COR-L47 (cell line): Measurements from ENCODE around the gene SLC40A1.
"Not testable (repeated sequence)": the region's sequence is repeated elsewhere in the genome, so short reads cannot be mapped to it uniquely, and the experiment has no call there.

ENCODE experiments used
- DNase-seq: peaks from one replicate; lab custom pipeline; 2025; lab: John Stamatoyannopoulos, UW

SLC40A1 gene

GRCh38 chr2:189580658-189581353 lies at the start of gene SLC40A1:
Gene SLC40A1 (minus strand): TSS chr2:189580786. CDS start chr2:189580460, 326 bp downstream.
- DNase-seq: peak; percentile 57

GRCh38 chr2:189629531-189630453 lies 49.2 kb upstream of the SLC40A1 start:
- DNase-seq: no peak

GRCh38 chr2:189628817-189629530 lies 48.4 kb upstream of the SLC40A1 start:
- DNase-seq: no peak

DNA sequence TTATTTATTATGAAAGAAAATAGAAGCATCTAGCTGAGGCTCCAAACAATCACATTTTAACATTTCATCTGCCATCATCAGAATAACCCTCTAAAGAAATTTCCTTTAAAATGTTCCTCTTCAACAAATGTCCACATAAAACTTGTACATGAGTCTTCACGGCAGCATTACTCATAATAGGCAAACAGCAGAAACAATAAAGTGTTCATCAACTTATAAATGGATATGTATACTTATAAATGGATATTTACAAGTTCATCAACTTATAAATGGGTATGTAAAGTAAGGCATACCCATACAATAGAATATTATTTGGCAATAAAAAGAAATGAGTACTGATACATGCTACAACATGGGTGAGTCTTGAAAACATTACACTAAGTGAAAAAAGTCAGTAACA lies 47.2 kb upstream of the SLC40A1 start:
- no peak for DNase-seq

- DNase-seq: no peak
These were observed 45.0 kb upstream of the SLC40A1 start for GRCh38 chr2:189625636-189626035.

DNA sequence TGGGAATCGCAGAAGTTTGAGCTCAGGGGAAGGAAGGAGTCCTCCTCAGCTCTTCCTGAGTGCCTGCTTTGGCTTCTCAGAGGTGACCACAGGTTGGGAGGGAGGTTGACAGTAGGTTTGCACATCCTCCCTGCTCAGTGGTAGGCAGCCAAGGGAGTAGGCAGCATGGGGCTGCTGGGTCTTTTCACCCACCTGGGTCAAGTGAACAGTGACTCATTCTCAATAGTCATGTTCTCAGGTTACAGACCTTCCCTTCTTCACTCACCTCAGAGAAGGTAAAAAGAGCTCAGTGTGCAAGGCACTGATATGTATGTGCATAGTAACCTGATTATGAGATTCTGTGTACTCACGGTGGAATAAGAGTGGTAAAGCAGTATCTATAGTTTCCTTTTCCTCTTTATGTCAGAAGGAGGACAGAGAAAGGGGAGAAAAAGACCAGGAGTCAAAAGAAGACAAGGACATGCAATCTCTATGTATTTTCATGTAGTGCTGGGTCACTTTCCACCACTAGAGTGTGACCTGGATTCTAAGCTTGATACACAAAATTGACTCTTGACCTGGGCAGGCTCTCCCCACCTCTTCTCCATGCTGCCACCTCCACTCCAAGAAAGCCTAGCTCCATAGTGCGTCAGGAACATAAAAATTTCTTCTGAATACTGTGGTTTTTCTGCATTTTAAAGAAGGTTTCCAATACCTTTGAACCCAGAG lies 44.2 kb upstream of the SLC40A1 start:
- DNase-seq: no peak

GRCh38 chr2:189623049-189623448 lies 42.5 kb upstream of the SLC40A1 start:
- DNase-seq: no peak

DNA sequence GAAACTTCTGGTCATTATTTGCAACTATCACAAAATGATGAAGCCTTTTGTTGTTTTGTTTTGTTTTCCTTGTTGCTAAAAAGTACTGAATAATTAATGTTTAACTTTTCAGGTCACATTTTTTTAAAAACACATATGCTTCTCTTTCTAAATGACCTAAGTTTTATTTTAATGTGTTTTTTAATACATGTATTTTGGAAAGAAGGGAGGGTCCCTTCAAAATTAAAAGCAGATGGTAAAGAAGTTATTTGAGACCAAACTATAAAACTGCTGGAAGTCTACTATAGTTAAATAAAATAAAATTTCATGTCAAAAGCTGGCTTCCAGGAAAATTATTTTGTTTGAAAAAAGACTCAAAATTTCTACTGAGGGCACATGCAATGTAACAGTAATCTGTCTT lies 41.2 kb upstream of the SLC40A1 start:
- DNase-seq: no peak

DNA sequence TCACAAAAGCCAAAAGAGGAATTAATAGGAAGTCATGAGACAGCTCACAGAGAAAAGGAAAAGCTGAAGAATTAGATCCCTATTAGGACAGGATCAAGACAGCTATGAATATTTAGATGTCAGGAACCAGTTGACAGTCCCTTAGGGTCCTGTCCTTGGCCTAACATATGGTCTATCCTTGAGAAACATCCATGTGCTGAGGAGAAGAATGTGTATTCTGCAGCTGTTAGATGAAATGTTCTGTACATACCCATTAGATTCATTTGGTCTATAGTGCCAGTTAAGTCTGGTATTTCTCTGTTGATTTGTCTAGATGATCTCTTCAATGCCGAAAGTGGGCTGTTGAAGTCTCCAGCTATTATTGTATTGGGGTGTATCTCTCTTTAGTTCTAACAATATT lies 37.6 kb upstream of the SLC40A1 start:
- DNase-seq: no peak

DNA sequence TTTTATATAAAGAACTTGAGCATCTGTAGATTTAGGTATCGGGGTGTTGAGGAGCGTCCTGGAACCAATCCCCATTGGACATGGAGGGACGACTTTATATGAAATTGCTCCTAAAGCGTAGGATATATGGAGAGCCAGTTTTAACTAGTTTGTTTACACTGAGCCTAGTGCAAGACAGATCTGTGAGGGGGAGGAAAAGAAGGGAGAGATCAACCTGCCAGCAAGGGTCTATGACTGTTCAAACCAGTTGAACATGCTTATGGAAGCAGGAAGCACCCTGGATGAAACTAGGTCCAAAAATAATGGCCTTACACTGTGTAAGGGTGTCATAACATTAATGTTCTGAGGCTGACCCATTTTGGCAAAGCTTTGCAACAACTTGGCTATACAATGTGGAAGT lies 34.0 kb upstream of the SLC40A1 start:
- no peak for DNase-seq

- DNase-seq: no peak
These were observed 33.2 kb upstream of the SLC40A1 start for GRCh38 chr2:189613650-189614420.

- no peak for DNase-seq
These were observed 32.6 kb upstream of the SLC40A1 start for GRCh38 chr2:189613077-189613636.

- no peak for DNase-seq
These were observed 30.1 kb upstream of the SLC40A1 start for GRCh38 chr2:189610700-189611099.

DNA sequence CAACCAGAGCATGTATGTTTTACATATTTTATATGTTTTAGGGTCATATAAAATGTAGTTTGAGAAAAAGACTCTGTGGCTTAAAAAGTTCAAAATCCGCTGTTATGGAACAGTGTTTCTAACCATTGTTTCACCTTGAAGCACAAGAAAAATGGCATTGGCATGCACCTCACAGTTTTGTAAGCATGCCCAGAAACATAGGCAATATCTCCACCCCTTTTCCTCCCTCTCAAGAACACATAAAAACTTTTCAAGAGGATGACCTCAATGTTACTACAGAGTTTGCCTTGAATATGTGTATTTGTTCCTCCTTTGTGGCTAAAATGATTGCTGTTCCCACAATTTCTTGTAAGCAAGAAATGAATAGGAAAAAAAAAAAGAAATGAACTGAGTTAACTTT lies 29.3 kb upstream of the SLC40A1 start:
- no peak for DNase-seq

DNA sequence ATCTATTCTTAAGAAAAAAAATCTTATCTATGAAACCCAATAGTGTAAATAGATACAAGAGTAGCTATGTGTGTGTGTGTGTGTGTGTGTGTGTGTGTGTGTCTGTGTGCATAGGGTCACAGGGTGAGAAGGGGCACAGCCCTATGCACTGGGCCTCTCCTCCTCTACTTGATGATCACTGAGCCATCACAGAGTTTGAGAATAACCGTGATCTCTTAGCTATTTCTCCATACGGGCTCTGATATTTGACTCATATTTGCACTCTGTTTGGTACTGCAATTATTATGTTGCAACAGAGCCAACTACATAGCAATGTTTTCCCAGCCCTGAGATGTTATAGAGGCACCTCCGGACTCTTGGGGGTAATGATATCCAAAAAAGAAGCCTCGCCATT lies 28.8 kb upstream of the SLC40A1 start:
- no peak for DNase-seq

DNA sequence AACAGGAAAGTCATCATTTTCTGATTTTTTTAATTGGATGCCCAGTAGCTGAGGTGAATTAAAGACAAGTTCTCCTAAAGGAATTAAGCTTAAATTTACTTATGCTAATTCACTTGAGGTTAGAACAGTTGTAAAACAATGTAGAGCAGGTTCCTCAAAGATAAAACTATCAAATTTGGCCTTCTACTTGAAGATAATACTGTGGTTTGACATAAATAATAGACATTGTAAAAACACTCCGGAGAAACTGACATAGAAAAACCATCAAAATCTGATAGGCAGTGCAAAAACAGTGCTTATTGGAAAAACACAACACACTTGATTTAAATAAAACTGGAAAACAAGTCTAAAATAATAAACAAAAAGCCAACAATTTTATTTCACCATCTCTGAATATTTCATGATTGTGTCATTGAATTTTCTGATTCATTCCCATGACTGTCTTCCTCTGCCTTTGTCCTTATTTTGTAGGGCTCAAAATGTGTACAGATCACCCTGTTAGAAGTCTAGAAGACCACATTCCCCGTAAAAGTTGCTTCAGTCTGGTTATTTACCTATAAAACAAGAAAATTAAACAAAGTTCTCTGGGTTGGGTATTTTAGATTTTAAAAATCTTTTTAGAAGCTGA lies 28.3 kb upstream of the SLC40A1 start:
- DNase-seq: no peak

DNA sequence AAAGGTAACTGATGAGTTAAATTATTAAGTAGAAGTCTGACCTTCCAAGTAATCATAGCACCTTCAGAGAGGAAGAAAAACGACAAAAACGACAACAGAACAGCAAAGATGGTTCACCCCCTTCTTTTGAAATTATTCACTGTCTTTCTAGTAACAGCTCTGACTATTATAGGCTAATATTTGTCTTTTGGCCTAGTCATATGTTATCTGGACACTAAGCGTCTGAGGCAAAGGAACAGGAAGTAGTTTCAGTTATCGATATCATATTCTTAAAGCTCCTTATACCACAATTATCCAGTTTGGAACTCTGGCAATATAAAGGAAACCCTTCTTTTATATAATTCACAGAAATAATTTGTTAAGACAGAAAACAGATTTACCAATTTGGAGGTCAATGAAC lies 27.6 kb upstream of the SLC40A1 start:
- no peak for DNase-seq

DNA sequence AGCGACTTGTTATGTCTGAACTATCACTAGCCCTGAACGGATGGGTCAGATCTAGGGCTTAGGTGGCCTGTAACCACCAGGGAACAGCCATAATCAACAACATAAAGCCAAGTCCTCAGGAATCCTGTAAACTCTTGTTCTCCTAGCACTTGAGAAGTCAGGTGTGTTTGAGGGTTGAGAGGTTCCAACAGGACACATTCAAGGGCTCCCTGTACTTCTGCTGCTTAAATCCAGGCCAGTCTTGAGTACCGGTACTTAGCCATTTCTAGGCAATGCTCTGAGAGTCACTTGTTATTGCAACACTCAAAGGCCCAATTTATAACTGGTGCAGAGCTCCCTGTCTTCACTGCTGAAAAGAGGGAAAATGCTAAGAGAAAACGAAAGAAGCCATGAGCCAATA lies 21.6 kb upstream of the SLC40A1 start:
- no peak for DNase-seq

DNA sequence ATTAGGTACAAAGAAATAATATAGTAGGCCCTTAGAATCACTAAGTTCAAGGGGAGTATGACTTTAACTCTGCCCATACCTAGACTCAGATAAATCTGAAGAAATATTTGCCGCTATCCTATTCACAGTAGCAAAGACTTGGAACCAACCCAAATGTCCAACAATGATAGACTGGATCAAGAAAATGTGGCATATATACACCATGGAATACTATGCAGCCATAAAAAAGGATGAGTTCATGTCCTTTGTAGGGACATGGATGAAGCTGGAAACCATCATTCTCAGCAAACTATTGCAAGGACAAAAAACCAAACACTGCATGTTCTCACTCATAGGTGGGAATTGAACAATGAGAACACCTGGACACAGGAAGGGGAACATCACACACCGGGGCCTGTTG lies 21.1 kb upstream of the SLC40A1 start:
- not testable (repeated sequence) for DNase-seq

- no peak for DNase-seq
These were observed 20.5 kb upstream of the SLC40A1 start for GRCh38 chr2:189601043-189601442.
